Vagina (tissue), 2 donors: ENCODE data around the gene COL16A1.

Experiments used
- CTCF ChIP-seq, 3 experiments: fragments of 450-650 bp in 2 of 3; fragments of 200-600 bp in 1 of 3; sonication (generic) in 1 of 3; IDR thresholded peaks; one replicate each; pipeline ENCODE4 v1.5.1; 2017 to 2019; ENCODE audit warnings: antibody characterized with exemption in 3 of 3, mild to moderate bottlenecking in 2 of 3, moderate library complexity in 2 of 3
- POLR2A ChIP-seq, 2 donors: fragments of 450-650 bp; IDR thresholded peaks; one replicate each; pipeline ENCODE4 v1.6.1; 2017; ENCODE audit warnings: antibody characterized with exemption in 2 of 2, mild to moderate bottlenecking in 2 of 2, moderate library complexity in 2 of 2
- POLR2AphosphoS5 ChIP-seq, 2 donors: sonication (generic); formaldehyde crosslinking; IDR thresholded peaks; one replicate each; pipeline ENCODE4 v1.9.0; 2017; ENCODE audit warnings: antibody characterized with exemption in 2 of 2, mild to moderate bottlenecking in 2 of 2, low read depth in 1 of 2; ENCODE audit not compliant: insufficient read depth in 1 of 2

- TF ChIP-seq CTCF (IDR thresholded peaks at IDR 0.05) (no peak), POLR2AphosphoS5 (IDR thresholded peaks at IDR 0.05; ENCODE audit: insufficient read depth in 1 of 2, low read depth in 1 of 2) (no peak), POLR2A (IDR thresholded peaks at IDR 0.05) (no peak)
These were observed 56.7 kb downstream of the COL16A1 start for GRCh38 chr1:31647106-31647505.
